ENCODE results near the gene SPATA16.

DNA sequence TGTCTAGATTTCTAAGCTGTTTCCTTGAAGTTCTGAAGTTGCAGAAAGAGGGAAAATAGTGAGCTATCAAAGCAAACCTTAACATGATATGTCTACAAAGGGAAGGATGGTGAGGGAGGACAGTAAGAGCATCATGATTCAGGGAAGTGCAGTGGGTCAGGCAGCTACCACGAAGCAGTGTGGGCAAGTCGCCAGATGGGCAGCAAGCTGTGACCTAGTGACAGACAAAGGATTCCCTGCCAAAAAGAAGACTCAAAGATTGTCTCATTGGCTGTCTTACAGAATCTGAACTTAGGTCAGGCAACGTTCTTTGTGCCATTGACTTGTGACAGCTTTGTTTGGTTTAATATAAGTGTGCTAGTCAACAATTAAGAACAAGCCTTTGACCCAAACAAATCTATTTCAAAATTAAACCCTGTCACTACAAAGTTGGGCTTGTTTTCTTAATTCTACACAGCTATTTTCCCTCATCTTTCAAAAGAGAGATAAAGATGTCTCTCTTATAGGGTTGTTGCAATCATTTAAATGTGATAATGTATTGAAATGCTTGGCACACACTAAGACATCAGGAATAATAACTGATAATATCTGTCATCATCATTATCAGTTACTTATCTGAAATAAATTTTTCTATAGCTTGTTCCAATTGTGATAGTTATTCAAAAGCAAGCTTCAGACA is 237.3 kb downstream of the SPATA16 start:
- TF ChIP-seq SP1 (IDR thresholded peaks at IDR 0.05) (no peak), SUZ12 (IDR thresholded peaks at IDR 0.05) (no peak), ELF4 (IDR thresholded peaks at IDR 0.05) (no peak), LEF1 (IDR thresholded peaks at IDR 0.05; ENCODE audit: borderline replicate concordance) (no peak), FOXM1 (IDR thresholded peaks at IDR 0.05; ENCODE audit: borderline replicate concordance) (no peak), L3MBTL2 (conservative IDR thresholded peaks at IDR 0.05) (no peak), FOXA1 (IDR thresholded peaks at IDR 0.05) (no peak), ARNT (IDR thresholded peaks at IDR 0.05) (no peak), FOXK2 (IDR thresholded peaks at IDR 0.05) (no peak), NFRKB (IDR thresholded peaks at IDR 0.05) (no peak), ZNF384 (IDR thresholded peaks at IDR 0.05) (no peak)
- TF ChIP-seq, protein P1, sequence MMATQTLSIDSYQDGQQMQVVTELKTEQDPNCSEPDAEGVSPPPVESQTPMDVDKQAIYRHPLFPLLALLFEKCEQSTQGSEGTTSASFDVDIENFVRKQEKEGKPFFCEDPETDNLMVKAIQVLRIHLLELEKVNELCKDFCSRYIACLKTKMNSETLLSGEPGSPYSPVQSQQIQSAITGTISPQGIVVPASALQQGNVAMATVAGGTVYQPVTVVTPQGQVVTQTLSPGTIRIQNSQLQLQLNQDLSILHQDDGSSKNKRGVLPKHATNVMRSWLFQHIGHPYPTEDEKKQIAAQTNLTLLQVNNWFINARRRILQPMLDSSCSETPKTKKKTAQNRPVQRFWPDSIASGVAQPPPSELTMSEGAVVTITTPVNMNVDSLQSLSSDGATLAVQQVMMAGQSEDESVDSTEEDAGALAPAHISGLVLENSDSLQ (IDR thresholded peaks at IDR 0.05), result no peak
